Activated CD4-positive, alpha-beta T cell treated with anti-CD3 and anti-CD28 coated beads for 4 hours (primary cell): Measurements from ENCODE around the gene TXNRD2.

Experiments used
- DNase-seq, 2 donors: peaks; one replicate each; pipeline ENCODE4 v3.0.0-alpha.2; 2020

The TXNRD2 gene

GRCh38 chr22:19854778-19855503, 86.7 kb downstream of the TXNRD2 start, which contains the start of the genes GNB1L and RTL10:
TSS of gene GNB1L (minus strand) at chr22:19854874. CDS start at chr22:19821355, 33,519 bp downstream.
TSS of gene RTL10 (minus strand) at chr22:19854874. CDS start at chr22:19852261, 2,613 bp downstream.
- DNase-seq: peak; percentile 93 to 95

DNA sequence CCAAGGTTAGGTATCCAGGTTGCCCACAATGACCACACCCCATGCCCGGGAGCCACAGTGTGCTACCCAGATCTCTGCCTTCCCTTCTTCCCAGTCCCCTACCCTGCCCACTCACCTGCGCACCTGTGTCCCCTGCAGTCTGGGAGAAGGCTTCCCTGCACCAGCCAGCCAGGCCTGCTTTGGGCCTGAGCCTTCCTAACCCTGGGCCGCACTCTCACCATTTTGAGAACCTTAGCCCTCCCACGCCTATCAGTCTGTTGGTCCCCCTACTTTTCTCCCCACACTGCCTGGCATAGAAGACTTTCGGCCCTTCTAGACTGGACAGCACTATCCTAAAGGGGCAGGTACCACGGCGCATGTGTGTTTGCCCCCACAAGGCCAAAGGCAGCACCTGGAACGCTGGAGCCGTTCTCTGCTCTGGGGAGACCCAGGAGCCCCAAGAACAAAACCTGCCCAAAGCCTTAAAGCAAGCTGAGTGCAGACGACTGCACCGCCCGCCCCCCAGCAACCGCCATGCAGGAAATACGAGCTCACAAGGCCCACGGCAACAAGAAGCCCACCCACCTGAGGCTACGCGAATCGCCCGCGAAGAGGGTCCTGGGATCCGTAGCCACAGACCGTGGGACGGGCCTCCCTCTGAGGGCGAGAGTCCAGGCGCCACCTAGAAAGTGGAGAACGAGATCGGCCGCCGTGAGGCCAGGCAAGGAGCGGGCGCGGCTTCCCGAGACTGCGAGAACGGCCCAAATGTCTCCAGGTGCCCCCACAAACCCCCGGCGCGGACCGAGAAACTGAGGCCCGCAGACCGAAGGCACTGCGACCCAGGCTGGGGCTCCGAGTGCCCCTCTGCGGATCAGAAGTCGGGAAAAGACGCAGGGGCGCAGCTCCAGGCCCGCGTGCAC, 87.5 kb downstream of the TXNRD2 start:
- DNase-seq: peak in 1 of 2 donors; percentile 22

DNA sequence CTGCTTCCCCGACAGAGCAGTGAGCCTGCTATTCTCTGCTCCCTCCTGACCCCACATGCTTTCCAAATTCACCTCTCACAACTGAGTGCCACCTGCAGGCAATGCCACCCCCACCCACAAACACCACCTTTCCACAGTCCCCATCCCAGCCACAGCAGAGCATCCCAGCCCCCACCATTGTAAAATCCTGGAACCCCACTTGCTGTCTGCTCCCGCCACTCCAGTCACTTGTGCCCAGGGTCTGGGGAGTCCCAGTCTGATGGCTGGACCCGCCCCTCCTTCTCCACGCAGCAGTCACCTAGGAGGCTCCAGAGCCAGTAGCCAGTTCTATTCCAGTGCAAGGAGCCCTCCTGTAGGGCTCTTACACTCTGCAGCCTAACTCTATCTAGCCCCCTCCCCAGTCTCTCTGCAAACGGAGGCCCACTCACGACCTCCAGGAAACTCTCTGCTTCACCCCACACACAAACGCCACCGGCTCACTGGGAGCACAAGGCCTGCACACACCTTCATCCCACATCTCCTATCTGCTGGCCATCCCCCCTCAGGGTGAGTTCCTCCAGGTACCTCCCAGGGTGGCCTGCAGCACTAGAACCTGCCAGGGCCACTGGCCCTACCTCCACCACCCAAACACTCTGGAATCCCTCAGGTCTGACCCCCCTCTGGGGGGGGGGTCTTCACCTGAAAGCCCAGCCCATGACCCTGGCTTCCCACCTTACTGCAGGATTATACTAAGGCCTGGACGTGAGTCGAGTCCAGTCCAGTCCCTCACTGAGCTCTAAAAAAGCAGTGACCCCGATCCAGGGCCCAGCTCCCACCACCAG, 88.3 kb downstream of the TXNRD2 start:
- DNase-seq: no peak

DNA sequence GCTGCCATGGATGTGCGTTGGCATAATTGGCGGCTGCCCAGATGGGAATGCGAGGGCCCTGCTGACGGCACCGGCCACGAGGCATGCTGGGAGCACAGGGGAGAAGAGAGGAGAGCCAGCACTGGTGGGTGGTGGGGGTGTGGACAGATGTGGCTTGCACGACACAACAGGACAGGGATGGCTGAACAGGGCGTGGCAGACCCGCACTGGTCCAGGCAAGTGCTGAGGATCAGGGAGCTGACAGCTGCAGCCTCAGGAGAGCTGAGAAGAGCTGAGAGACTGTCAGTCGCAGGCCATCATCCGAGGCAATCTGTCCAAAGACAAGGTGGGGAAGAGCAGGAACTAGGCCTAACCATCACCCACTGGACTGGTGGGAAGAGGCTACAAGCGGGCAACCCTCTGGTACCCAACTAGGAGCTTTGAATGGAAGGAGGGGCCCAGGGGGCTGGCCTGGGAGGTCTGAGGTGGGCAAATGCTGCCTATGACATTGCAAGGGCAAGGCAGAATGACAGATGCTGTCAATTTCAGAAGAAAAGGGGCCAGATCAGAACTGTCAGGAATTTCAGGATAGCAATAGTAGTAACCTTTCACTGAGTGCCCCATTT, 89.3 kb downstream of the TXNRD2 start:
- DNase-seq: no peak

- DNase-seq: no peak
Observed at GRCh38 chr22:19851291-19852176, 90.1 kb downstream of the TXNRD2 start.

DNA sequence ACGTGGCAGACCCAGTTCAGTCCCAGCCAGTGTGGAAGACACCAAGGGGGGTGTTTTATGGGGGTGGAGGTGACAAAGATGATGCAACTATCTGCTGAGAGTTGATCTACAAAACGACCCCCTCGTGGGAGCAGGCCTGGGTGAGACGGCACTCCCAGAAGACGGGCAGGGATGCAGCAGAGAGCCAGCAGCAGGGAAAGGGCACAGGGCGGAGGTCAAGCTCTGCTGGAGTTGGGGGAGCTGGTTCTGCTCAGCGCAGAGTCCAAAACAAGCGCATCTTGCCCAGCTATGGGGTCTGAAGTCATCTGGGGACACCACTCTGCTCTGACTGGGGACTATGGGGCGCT, 90.9 kb downstream of the TXNRD2 start:
- DNase-seq: no peak

GRCh38 chr22:19849835-19850762, 91.5 kb downstream of the TXNRD2 start:
- no peak for DNase-seq

- DNase-seq: no peak
Observed at GRCh38 chr22:19848298-19849224, 93.1 kb downstream of the TXNRD2 start.

DNA sequence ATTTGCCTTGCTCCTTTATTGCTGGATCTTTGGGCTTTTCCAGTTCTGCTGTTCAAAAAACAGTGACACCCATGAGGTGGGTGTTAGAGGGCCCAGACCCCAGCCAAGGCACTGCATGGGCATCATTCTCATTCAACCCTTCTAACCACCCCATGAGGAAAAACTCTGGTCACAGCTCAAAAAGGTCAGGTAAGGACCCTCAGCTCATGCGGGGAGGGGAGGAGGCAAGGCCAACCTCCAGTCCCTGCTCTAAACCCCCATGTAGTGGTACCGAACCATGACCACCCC, 94.3 kb downstream of the TXNRD2 start:
- DNase-seq: no peak

- no peak for DNase-seq
Observed at GRCh38 chr22:19846620-19847344, 94.8 kb downstream of the TXNRD2 start.

DNA sequence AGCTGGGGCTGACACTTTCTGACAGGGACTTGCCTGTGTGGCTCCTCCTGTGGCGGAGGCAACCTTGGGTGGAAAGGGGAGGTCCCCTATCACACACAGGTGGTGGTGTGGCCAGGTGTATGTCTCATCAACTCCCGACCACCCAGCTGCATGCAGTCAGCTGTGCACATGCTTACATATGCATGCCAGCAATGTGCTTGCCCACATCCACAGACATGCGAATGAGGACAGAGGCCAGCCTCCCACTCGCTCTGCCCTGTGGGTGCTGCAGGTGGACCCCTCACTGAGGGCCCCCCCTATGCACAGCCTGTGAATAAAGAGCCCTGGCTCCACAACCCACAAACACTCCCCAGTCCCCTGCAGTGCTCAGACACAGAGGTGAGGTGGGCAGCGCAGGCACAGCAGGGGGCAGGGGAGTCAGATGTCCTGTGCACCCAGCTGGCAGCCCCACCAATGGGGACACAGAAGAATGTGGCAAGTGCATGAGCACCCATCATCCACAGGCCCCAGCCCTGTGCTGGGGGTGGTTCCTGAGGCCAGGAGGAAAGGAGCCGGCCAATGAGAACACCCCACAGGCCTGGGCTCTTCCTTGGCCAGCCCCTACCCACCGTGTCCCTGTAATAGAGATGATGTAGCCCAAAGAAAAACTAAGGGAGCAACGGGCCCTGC, 96.4 kb downstream of the TXNRD2 start:
- no peak for DNase-seq

GRCh38 chr22:19844377-19845053, 97.1 kb downstream of the TXNRD2 start:
- no peak for DNase-seq

DNA sequence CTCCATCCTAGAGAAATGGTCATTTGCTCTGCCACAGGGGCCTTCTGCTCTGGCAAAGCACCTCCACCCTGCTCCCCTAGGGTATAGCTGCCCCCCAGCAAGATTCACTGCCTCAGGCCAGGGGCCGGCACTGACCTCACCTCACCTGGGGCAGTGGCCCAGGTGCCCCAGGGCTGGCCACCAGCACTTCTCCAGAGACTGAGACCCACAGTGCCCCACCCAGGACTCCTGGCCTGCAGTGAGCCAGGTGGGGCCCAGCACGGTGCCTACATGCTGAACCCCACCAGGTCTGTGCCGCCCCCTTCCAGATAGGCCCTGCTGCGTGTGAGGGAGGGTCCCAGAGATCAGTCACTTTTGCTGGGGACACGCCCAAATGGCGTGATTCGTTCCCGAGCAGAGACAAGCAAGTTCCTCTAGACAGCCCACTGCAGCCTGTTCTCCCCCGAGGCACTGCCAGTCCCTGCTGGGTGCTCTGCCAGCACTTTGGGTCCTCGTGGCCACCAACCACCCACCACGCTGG, 97.7 kb downstream of the TXNRD2 start:
- no peak for DNase-seq

- DNase-seq: no peak
Observed at GRCh38 chr22:19843107-19843856, 98.3 kb downstream of the TXNRD2 start.

GRCh38 chr22:19842393-19843106, 99.1 kb downstream of the TXNRD2 start:
- no peak for DNase-seq
